A172 (cell line): ENCODE results near the gene PNPLA2. TPM values are rescaled to one million over a fixed set of nuclear protein-coding genes. Genes with fewer than 3 reads are reported as not detected.

Experiments
- DNase-seq: peaks from one replicate; pipeline ENCODE4 v3.0.0-alpha.2; 2015; ENCODE audit warnings: low spot score
- total RNA-seq: library from RNA; depleted of rRNA; stranded (reverse); fragments of >200 nt; shearing (Covaris generic); gene quantifications from 2 replicates; pipeline ENCODE4 v1.2.3, GENCODE V29; 2014

The PNPLA2 gene
- total RNA-seq, 1 experiment from 2014 or later = 17.0 TPM

DNA sequence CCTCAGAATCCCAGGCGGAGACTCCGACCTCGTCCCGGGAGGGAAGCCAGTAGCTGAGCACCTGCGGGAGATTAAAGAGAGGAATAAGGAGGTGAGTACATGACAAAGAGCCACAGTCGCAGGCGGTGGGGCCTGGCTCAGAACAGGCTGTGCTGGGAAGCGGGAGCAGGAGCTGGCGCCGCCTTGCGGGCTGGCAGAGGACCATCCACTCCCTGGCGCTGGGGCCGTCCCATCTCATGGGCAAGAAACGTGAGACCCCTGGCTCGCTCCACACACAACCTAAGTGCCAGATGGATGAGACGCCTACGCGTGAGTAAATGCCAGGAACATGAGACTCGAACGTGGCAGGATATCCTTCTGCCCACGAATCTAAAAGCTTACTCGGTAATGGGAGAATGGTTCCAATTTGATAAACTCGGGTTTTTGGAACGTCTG, 35.1 kb upstream of the PNPLA2 start:
- no peak for DNase-seq

DNA sequence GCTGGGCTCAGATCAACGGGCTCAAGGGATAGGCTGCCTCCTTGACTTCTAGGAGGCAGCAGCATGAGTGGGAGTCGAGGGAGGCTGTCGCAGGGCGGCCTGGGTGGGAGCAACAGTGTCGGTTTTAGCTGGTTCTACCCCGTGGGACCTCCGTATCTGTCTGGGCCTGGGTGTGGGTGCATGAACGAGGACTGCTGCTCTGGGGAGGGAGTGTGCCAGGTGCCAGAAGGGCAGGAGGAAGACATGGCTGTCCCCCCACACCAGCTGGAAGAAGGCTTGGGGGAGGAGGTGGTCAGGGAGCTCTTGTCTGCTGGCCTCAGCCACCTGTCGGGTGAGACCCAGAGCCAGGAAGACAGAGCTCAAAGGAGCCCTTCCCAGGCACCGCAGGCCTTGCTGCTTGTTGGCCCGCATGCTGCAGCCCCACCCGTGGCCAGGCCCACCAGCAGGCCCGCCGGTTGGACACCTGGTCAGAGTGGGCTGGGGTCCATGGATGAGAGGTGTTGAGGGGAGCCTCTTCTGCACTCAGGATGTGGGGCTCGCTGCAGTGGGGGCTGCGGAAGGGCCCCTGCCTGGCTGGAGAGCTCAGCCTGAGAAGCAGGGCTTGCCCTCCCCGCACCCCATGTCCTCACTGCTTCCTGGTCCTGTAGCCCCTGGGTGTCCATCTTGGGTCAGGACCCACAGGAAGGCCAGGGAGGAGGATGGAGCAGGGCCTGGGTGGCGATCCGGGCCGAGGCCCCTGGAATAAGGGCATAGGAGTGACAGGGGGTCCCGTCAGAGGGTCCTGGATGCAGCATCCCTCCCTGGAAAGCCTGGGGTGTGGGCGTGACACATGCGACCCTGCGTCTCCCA, 32.3 kb upstream of the PNPLA2 start:
- DNase-seq = no peak

DNA sequence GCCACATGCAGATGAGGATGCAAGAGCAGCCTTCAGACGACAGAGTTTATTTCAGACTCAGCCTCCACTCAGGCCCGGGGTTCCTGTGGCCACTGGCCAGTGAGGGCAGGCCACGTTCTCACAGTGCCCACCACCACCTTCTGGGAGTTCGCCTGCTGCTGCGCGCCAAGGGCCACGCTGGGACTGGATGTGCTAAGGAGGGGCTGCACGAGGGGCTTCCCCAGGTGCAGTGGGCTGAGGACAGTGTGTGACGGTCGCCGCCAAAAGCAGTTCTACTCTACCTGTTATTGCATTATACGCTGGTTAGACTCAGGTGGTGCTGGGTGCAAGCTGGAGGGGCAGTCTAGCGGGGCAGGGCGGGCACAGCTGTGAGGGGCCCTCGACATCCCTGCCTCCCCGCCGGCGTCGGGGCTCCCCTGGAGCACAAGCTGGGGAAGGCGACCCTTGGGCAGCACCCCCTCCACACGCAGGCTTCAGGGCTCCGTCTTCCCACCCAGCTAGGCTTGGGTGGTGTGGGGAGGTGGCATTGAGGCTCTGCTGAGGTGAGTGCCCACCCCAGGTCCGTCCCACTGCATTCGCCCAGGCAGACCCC, 31.5 kb upstream of the PNPLA2 start:
- no peak for DNase-seq

DNA sequence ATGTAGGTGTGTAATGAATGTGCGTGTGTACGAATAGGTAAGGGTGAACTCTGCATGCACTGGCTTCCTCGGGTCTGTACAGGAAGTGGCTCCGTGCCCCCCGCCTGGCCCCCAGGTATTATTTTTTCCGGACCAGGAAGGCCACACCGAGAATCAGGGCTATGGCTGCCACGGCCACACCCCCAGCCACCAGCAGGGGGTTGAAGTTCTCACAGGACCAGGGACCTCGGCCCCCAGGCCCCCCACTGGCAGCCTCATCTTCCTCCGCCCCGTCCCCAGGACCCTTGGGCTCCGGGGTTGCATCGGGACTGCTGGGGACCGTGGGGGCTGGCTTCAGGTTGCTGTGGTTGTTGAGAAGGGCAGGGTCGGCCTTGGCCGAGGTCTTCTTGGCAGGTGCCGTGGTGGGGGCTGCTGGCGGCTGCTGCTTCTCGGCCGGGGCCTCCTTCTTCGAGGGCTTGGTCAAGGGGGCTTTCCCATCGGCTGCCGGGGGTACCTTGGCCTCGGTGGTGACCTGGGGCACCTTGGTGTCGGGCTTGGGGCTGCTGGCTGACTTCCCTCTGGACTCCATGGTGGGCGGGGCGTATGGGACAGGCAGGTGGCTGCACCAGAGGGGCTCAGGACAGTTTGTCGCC, 30.6 kb upstream of the PNPLA2 start:
- DNase-seq = no peak

DNA sequence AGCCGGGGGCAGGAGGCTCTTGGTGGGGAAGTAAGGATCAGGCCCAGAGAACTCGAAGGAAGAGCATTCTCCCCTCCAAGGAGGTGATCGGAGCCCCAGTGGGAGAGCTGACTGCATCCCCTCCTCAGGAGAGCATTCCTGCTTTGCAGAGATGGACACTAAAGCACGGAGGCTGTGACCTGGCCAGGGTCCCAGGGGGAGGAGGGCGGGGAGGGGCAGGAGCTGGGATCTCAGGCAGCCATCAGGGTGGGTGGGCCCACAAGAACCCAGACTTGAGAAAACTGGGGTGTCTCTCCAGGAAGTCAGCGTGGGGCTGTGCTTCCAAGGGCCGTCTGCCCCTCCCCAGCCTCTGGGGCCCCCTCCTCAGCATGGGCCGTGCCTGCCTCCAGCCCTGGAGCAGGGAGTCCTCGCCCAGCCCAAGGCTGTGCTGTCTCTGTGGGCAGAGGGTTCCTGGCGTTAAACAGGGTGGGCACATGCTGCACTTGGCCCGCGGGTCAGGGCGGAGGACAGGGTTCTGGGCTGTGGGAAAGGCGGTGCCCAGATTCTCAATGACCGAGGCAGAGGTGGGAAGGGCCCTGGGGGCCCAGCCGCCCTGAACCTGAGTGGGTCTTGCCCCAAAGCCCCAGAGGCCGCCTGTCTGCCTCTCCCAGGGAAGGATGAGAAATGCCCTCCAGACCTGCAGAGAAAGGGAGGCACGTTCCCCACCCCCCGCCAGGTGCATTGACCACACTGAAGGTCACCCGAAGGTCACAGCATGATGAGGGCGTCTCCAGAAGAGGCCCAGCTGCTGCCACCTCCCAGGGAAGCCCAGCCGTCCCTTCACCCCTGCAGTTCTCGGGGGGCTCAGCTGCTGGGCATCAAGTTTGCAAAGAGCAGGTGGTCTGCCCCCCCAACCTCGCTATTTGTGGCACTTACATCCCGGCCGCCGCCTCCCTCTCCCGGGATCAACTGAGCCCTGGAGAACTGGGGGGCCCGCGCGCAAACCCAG, 29.5 kb upstream of the PNPLA2 start:
- DNase-seq = no peak

DNA sequence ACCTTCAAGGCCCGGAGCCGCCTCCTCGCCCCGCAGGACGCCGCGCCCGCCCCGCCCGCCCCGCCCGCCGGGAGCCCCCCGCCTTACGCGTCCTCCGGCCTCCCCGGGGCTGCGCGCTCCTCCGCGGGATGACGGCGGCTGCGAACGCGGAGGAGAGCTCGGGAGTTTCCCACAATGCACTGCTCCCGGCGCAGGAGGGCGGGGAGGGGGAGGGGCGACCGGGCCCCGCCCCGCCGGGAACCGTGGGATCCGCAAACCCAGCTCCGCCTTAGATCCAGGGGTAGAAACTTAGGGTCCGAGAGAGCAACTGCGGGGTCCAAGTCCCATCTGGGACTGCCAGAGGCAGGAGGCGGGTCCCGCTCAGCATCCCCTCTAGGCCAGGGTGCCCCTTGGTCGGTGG, 28.8 kb upstream of the PNPLA2 start, which contains the start of gene CEND1:
Gene CEND1, minus strand, starts transcription at position 148 of the 400 bp plus-strand sequence. CDS start 1,514 bp downstream, outside the sequence.
- DNase-seq = no peak

DNA sequence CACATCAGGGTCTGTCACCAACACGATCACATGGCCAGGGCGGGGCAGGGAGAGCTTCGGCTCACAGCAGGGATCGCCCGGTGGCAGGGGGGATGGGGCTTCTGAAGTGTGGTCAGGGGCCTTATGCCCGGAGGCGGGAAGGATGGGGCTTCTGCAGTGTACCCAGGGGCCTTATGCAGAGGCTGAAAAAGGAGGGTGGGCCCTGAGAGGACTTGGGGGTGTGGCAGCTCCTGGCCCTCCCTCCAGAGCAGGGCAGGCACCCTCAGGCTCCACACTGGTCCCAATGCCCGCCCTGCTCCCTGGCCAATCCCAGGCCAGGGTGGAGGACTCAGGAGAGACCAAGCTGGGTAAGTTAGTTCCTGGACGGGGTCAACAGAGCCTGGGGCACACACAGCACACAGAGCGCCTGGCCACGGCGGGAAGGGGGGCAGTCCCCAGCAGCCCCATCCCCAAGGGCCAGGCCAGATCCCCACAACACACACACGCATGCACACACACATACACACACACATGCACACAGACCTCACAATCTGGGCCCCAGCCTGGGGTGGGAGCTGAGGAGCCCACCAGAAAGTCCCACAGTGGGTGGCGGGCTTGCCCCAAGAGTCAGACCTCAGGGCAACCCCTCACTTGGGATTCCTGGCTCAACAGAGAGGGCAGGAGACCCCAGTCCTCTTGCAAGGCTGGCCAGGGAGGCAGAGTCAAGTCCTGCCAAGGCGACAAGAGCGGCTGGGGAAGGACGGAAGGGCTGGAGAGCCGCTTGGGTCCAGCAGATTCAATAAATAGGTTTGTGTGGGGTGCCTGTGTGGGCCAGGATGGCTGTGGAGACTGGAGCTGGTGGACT, 27.8 kb upstream of the PNPLA2 start:
- DNase-seq = peak; percentile 81

DNA sequence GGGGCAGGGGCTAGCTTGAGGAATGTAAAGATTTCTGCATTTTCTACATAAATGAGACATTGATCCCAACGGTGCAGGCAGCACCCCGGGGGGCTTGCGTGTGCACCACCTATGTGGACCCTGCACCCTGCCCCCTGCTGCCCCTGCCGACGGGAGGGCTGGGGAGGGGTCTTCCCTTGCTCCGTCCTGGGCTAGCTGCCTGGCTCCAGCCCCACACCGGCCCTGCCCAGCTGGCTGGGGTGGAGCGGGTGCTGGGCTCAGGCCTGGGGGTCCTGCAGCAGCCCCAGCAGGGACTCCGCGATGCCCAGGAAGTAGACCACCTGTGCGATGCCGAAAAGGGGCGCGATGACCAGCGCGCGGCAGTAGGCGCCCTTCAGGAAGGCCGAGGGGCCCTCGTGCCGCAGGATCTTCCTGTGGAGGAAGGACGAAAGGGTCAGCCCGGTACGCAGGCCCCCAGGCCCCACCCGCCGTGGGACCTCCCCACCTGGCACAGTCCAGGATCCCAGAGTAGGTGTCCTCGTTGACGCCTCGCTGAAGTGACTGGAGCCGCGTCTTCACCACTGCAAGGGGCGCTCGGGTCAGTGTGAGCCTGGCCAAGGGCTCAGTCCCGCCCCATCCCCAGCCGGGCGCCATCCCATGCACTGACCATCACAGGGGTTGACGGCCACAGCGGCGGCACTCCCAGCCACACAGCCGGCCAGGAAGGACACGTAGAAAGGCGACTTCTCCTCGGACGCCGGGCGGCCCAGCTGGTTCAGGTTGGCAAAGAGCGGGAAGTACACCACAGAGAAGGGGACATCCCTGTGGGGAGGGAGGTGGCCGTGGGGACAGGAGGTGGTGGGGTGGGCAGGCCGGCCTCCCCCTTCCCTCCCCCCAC, 26.8 kb upstream of the PNPLA2 start:
- no peak for DNase-seq

DNA sequence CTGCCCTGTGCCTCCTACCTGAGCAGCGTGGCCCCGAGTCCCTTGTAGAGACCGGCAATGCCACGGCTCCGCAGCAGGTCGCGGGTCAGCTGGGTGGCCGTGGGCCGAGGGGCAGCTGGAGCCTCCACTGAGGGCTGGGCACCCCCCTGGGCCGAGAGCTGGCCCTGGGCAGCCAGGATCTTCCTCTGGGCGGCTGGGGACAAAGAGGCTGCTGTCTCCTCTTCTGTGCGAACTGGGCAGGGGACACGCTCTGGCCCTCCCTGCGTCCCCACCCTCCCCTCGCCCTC, 26.2 kb upstream of the PNPLA2 start:
- DNase-seq = no peak

DNA sequence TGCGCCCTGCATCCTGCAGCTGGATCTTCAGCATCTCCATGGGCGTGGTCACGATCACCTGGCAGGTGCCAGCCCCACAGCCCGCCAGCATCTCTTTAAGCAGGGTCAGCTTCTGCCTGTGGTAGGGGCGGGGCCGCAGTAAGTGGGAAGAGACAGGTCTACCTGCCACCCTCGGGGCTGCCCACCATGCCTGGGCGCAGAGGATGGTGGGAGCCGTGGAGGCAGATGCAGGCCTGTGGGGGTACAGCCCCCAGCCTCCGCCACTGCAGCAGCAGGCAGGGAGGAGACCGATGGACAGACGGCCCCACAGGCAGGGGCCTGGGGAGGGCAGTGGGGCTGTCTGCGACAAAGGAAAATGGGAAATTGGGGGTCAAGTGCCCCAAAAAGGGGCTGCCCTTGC, 25.8 kb upstream of the PNPLA2 start:
- DNase-seq = no peak

DNA sequence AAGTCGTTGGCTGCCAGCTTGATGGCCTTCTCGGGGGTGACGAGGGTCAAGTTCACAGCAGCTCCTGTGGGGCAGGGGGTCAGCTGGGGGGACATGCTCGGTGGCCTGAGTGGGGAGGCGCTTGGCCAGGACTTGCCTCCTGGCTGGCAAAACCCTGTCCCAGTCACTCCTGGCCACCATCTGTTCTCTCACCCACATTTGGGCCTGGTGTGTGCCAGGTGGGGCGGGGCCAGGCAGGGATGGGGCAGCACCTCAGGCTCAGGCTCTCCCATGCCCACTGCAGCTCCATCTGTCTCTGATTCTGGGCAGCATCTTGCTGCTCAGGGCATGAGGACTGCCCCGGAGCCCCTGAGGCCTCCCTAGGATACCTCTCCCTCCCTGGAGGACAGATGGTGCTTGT, 25.2 kb upstream of the PNPLA2 start:
- no peak for DNase-seq

DNA sequence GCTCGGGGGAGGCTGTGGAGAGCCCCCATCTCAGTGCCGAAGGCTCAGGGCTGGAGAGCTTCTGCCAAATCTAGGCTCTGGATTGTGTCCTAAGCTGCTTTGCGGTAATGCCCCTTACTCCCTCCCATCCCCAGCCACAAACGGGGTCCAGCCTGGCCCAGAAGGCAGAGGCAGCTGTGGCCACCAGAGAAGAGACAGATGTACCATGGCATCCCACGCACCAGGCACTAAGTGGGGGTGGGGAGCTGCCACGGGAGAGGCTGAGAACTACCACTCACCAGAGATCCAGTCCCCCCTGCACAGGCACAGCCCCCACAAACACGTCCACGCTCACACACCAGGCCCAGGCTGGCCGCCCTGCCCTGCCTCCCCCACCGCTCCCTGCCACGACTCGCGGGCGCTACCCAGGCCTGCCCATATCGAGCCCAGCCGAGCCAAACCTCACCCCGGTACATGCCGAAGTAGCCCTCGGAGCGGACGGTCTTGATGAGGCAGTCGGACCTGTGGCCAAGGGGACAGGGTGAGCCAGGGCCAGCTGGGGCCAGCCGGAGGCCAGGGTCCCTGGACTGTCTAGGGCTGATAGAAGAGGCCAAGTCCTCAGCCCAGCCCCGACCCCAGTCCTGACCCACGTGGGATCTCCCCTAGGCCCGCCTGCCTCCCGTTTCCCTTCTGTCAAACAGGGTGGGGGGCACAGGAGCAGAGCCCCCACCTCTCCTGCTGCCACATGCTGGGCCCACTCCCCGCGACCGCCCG, 24.5 kb upstream of the PNPLA2 start:
- DNase-seq = no peak

DNA sequence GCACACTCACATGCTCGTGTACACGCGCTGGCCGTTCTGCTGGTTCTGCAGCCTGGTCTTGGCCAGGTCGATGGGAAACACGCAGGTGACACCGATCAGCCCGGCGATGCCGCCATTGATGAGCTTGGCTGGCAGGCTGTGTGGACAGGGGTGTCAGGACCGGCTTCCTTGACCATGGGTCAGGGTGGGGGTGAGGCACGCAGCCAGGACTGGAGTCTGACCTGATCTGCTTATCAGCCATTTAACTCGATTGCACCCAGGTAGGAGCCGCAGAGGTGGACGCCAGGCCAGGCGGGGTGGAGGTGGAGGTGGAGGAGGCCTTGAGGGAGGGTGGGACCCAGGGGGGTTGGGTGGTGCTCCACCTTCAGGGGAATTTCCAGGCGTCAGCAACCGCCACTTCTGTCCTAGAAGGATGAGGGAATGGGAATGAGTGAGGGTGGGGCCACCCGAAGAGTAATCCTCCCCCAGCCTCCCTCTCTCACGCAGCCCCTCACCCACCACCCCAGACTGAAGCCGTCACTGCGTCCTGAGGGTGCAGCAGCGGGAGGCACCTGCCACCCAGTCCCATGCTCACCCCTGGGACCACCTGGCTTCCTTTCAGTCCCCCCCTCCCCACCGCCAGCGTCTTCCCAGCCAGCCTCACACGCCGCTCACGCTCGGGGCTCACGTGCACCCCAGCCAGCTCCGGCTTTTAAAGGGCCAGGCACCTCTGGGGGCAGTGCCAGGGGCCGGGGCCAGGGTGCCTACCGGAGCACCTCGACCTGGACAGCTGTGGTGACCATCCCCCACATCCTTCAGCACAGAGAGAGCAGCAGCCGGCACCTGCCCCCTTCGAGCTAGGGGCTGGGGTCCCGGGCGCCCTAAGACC, 23.7 kb upstream of the PNPLA2 start:
- DNase-seq = peak; percentile 72

DNA sequence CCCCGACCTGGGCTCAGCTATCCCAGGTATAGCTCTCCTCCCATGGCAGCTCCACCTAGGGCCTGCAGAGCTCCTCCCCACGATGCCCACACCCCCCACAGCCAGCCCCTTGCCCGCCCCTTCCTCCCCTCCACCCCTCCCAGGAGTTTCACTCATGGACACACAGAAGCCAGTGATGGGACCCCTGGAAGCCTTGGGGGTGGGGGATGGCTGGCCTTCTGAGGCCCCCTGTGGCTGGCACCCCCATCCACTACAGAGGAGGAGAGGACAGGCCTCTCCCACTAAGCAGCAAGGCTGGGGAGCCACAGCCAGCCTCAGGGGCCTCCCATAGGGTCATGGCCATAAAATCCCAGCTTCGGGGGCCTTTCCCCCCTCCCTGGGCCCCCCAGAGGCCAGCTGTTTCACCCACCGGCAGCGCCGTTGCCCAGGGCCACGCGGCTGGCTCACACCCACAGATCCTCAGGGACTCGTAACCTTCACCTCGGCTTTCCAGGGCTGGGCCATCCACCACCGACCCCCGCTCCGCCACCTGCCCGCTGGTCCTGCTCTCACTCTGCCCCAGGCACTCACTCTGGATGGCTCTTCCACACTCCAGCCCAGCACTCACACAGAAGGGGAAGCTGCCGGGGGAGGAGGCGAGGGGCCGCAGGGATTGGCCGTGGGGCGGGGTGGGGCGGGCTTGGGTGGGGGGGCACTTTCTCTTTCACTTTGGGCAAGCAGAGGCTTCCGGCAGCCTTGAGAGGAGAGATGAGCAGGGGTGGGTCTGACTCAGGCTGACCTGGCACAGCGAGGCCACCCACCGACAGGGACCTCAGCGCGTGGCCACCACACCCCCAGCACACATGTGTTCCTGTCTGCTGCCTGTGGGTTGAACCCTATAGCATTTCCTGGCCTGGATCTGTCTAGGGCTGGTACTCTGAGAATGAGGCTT, 22.8 kb upstream of the PNPLA2 start:
- peak; percentile 93 for DNase-seq

DNA sequence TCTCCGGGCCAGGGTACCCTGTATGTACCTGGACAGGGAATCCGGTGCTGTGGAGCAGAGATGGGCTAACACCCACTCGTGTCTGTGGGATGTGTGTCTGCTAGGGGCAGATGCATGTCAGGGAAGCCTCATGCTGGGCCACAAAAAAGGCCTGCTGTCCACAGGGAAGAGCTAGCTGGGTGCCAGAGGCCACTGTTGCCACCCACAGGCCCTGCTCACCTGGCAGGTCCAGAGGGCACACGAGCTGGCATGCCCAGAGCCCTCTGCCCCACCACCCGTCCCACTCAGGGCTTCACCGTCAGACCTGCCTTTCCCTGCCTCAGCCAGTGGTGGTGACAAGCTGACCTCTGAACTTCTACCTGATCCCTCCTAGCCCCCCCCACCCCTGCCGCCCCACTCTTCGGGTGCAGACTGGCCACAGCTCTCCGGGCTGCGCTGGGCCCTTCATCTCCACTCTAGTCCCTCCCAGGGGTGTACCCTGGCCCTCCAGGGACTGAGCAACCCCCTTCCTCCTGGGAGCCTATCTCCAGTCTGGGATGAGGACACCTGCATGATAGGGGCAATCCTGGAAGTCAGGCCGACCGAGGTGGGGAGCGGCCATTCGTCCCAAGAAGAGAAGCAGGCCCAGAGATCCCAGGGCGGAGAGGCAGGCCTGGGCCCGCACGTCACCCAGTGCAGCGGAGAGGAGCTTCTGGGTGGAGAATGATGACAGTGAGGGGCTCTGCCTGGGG, 22.0 kb upstream of the PNPLA2 start:
- no peak for DNase-seq
